GM18505 (cell line): ENCODE measurements around the gene IQSEC3.
"Not testable (repeated sequence)": the region's sequence is repeated elsewhere in the genome, so short reads cannot be mapped to it uniquely, and the experiment has no call there.

Experiments
- ATAC-seq: cut with Tn5 transposase; IDR thresholded peaks from one replicate; pipeline ENCODE4 v1.9.1; 2021; ENCODE audit not compliant: unreplicated experiment
- POLR2A ChIP-seq: IDR thresholded peaks from 4 replicates; pipeline ENCODE4 v1.6.1; 2011; ENCODE audit warnings: borderline replicate concordance; ENCODE audit not compliant: insufficient read depth, insufficient read length; ENCODE audit errors: extremely low read depth

Gene IQSEC3

DNA sequence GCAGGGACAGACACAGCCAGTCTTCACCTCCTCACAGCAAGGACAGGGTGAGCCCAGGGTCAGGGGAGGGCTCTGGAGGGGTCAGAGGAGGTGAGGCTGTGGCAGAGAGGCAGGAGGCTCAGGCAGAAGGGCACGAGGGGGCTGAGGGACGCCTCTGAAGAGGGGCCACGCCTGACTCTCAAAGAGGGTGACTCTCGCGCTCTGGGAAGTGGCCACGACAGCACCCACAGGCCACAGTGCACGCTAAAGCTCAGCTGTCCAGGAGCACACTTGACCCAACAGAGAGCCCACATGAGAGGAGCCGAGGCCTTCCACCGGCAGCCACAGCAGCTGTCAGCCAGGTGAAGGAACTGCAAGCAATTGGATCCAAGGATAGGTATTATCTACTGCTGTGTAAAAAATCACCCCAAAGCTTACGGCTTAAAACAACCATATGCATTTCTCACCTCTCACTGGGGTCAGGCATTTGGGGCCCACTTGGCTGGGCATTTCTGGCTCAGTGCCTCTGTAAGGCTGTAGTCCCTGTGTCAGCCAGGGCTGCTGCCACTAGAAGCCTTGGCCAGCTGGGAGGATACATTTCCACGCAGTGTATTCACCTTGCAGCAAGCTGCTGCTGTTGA lies 119.5 kb downstream of the IQSEC3 start:
- no peak for ATAC-seq
- TF ChIP-seq POLR2A = no peak

DNA sequence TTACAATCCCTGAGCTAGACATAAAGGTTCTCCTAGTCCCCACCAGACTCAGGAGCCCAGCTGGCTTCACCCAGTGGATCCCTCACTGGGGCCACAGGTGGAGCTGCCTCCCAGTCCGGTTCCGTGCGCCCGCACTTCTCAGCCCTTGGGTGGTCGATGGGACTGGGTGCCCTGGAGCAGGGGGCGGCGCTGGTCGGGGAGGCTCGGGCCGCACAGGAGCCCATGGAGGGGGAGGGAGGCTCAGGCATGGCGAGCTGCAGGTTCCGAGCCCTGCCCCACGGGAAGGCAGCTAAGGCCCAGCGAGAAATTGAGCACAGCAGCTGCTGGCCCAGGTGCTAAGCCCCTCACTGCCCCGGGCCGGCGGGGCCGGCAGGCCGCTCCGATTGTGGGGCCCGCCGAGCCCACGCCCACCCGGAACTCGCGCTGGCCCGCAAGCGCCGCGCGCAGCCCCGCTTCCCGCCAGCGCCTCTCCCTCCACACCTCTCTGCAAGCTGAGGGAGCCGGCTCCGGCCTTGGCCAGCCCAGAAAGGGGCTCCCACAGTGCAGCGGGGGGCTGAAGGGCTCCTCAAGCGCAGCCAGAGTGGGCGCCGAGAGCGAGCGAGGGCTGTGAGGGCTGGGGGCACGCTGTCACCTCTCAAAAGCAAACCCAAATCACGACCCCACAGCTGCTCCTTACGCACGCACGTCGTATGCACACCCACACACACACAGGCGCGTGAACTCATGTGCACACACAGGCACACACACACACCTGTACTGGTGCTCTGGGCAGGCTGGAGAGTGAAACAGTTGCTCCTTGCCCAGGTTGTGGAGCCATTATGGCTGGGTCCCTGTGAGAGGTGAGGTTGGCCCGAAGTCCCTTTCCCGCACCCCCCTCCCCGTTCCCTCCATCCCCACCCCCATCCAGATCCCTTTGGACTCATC lies 121.7 kb downstream of the IQSEC3 start:
- not testable (repeated sequence) for ATAC-seq

DNA sequence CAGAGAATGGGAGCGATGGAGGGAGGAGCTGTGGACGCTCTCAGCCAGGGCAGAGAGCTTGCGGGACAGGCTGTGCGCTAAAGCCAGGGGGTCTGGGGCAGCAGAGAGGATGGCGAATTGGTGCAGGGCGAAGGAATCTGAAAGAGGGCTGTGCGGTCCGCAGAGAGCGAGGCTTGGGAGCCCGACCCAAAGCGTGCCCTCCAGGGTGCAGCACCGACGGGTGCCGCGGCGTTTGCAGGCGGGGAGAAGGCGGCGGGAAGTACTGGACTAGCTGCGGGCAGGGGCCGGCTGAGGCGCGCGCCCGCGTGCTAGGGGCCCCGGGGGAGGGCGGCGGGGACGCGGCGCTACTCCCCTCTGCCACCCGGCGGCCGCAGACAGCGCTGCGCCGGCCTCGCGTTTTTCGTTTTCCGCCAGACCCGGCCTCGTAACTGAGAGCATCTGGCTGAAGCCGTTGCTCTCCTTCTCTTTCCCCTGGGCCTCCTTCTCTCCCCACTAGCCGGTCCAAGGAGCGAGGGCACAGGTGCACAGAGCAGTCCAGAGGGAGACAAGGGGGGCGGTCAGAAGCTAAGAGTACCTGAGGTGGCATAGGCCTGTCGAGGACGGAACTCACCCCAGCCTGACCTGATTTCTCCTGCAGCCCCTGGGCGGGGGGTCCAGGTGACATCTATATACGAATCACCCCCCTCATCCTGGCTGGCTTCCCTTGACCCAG lies 122.5 kb downstream of the IQSEC3 start:
- no peak for ATAC-seq
- TF ChIP-seq POLR2A = no peak

DNA sequence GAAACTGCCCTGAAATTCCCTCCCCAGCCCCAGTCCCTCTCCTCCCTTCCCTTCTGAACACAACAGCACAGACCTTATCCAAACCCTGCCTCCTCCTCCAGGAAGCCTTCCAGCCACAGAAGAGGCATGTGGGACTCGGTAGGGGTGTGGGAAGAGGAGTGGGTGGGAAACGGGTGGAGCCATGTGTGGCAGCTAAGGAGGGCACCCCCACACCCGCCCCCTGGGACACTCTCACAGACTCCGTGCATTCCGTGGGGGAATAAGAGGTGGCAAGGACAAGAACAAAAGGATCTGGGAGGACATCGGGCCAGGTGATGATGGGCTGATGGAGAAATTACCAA lies 123.0 kb downstream of the IQSEC3 start:
- ATAC-seq = no peak
- TF ChIP-seq POLR2A = no peak

DNA sequence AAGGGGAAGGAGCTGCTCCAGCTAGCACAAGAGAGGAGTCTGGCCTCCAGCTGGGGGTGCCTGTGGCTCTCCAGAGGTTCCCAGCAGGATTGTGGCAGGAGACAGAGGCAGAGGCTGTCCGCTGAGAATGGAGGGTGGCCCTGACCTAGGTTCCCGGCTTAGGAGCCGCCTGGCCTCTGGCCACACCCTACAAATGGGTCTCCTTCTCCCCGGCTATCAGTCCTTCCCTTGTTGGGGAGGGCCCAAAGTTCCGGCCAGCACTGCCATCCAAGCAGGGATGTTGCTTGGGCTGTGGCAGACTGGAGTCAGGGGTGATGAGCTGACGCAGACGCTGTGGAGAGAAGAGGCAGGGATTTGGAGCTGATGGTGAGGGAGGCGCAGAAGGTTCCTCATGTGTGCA lies 124.3 kb downstream of the IQSEC3 start:
- no peak for ATAC-seq
- no peak for TF ChIP-seq POLR2A

DNA sequence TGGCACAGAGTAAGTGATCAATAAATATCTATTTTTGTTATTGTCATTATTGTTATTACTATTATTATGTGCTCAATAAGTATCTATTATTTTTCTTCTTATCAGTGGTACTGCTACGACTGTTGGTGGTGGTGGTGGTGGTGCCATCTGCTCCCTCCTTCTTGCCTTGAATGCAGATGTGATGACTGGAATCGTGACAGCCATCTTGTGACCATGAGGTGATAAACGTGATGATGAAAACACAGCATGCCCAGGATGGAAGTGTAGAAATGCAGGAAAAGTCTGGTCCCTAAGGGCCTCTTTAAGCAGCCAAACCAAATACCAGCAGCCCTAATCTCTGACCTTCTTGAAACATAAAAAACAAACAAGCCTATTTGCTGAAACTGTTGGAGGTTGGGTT lies 125.0 kb downstream of the IQSEC3 start:
- TF ChIP-seq POLR2A = no peak
- ATAC-seq = no peak

DNA sequence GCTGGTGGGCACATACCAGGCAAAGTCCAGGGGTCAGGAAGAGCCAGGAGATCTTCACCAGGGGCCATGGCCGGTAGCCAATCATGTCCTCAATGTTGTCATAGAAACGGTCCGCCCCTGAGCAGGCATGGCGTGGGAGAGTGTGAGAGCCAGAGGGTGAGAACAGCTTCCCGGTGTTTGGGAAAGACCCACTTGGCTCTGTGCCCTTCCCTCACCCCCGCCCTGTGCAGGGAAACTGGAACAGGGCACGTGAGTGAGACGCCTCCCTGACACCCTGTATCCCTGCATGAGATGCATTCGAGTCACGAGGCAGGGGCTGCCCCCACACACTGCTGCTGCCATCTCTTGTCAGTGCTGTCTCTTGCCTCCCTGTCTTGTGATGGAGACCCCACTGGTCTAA lies 126.7 kb downstream of the IQSEC3 start:
- no peak for ATAC-seq
- TF ChIP-seq POLR2A = no peak

DNA sequence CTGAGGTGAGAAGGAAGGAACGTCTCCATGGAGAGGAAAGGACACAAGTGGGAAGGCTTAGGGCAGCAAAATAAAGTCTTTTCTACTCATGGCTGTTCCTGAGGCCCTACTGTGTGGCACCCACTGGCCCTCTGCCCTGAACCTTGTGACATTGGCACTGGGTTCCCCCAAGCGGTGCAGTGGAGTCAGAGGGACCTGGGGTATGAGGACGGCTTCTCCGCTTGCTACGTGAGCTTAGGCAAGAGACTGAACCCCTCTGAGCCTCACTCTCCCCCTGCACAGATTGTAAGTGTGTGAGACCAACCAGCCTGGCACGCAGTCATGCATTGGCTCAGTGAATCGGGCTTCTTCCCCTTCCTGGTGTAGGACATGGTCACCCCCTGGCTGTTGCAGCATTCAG lies 127.7 kb downstream of the IQSEC3 start:
- ATAC-seq = no peak
- TF ChIP-seq POLR2A = no peak

DNA sequence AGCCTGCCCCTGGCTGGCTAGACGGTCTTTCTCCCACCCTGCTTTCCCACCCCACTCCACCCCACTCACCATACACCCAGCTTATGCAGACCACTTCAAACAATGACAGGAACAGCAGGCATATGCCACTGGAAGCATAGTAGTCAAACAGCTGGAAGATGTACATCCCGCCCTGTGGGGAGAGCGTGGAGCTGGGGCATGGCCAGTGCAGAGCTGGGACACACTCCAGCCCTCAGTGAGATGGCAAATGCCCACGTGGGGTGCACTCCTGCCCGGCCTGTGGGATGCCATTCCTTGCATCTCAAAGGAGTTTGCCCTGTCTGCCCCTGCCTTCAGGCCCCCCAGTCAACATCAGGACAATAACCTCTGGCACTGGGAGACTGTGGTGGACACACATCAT lies 128.6 kb downstream of the IQSEC3 start:
- no peak for TF ChIP-seq POLR2A
- ATAC-seq = no peak

DNA sequence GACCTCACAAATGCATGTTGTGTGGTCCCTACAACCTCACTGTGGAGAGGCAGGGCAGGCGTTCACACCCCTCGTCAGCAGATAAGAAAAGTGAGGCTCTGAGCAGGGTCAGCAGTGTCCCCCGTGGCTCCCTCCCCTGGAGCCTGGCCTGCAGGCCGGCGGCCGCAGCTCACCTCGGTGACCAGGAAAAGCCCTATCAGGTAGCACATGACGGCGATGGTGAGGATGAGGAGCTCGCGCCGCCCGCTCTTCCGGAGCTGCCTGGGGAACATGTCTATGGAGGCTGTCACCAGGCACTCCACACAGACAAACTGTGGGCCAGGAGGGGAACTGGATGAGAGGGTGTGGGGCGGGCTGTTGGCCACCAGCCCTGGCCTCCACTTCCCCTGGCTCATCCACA lies 129.4 kb downstream of the IQSEC3 start:
- no peak for TF ChIP-seq POLR2A
- no peak for ATAC-seq

DNA sequence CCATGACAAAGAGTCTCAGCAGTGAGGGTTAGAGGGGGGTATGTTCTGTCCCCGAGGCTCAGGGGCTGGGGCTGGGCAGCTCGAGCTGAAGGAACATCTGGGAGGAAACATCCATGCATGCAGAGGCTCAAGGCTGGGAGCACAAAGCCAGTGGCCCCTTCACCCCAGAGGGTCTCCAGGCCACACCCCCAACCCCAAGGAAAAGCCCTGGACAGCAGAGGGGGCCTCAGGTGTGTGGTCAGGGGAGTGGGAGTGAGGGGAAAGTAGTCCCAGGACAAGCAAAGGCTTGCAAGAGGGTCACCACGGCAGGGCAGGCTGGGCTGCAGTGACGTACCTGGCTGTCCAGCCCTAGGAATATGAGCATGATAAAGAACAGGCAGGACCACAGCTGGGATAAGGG lies 129.9 kb downstream of the IQSEC3 start:
- no peak for ATAC-seq
- no peak for TF ChIP-seq POLR2A

DNA sequence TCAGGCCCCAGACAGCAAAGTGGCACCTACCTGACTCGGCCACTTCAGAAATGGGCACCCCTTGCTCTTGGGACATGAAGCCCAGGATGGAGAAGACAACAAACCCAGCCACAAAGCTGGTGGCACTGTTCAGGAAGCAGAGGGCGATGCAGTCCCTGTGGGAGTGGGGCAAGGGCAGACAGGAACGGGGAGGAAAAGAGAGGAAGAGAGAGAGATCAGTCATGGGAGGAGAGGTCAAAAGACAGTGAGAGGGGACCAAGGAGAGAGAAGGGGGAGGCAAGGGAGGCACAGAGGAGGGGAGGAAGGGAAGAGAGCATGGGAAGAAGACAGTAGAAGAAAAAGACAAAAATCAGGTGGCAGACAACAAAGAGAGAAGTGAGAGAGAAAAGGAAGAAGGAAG lies 130.8 kb downstream of the IQSEC3 start:
- no peak for ATAC-seq
- TF ChIP-seq POLR2A = no peak

DNA sequence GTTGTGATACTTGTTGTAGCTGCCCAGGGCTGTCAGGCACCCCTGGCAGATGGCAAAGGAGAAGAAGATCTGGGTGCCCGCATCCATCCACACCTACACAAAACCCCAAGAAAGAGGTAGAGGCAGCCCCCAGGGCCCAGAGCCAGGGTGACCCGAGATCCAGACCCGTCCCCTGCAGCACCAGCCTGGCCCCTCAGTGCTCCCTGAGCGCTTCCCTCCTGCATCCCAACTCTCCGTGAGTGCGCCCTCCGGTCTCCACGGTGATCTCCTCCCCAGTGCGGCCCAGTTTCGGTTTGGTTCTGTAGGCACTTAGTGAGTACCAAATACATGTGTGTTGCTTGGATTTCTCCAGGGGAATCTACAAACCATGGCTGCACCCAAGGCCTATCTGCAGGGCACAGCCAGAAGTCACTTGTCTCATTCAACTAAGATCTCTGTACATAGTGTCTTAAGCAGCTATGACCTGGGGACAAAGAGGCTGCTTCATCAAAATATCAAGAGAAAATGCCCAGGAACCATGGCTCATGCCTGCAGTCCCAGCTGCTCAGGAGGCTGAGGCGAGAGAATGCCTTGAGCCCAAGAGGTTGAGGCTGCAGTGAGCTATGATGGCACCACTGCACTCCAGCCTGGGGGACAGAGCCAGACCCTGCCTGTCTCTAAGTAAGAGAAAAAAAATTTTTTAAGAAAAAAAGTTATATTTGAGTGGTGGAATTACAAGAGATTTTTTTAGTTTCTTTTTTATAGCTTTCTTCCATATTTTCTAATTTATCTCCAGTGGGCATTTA lies 131.5 kb downstream of the IQSEC3 start:
- no peak for ATAC-seq
- TF ChIP-seq POLR2A = no peak
